Muscle of back (tissue), 11 donors: ENCODE results near the gene IFIT3. TPM values are rescaled to one million over a fixed set of nuclear protein-coding genes. Genes with fewer than 3 reads are reported as not detected.

Source experiments
- DNase-seq, 3 donors: peaks; one replicate each; pipeline versions ENCODE4 v3.0.0 to v3.0.0-alpha.2; 2013
- polyA plus RNA-seq, 10 donors: library from polyadenylated mRNA; unstranded; fragments of 120-200 nt; gene quantifications; one replicate each; pipeline ENCODE4 v1.2.1, GENCODE V29; 2013; ENCODE audit not compliant: insufficient read length in 10 of 10

IFIT3 gene
- polyA plus RNA-seq, 10 donors = 6.0 to 11.8 (median 8.7) TPM

- DNase-seq = peak in 1 of 3 donors; percentile 40
Measured at GRCh38 chr10:89355394-89355931, 27.7 kb downstream of the IFIT3 start.

- DNase-seq = no peak
Measured at GRCh38 chr10:89357096-89357495, 29.3 kb downstream of the IFIT3 start.

- no peak for DNase-seq
Measured at GRCh38 chr10:89357975-89358374, 30.2 kb downstream of the IFIT3 start.

- no peak for DNase-seq
Measured at GRCh38 chr10:89360157-89360556, 32.4 kb downstream of the IFIT3 start.

- DNase-seq = no peak
Measured at GRCh38 chr10:89362929-89363328, 35.1 kb downstream of the IFIT3 start.

- DNase-seq = no peak
Measured at GRCh38 chr10:89363729-89364442, 36.1 kb downstream of the IFIT3 start.

GRCh38 chr10:89364531-89364930 lies 36.7 kb downstream of the IFIT3 start:
- DNase-seq = no peak

GRCh38 chr10:89367529-89367928 lies 39.7 kb downstream of the IFIT3 start:
- peak in 1 of 3 donors; percentile 52 for DNase-seq

- no peak for DNase-seq
Measured at GRCh38 chr10:89368129-89368528, 40.3 kb downstream of the IFIT3 start.

- DNase-seq = peak in 1 of 3 donors; percentile 81
Measured at GRCh38 chr10:89369156-89370105, 41.6 kb downstream of the IFIT3 start.

GRCh38 chr10:89371079-89371478 lies 43.3 kb downstream of the IFIT3 start:
- no peak for DNase-seq

GRCh38 chr10:89371987-89372386 lies 44.2 kb downstream of the IFIT3 start:
- no peak for DNase-seq

GRCh38 chr10:89373916-89374711 lies 46.3 kb downstream of the IFIT3 start:
- peak; percentile 85 to 93 (median 89) for DNase-seq

GRCh38 chr10:89374713-89375141 lies 46.9 kb downstream of the IFIT3 start:
- no peak for DNase-seq

GRCh38 chr10:89377705-89378637 lies 50.2 kb downstream of the IFIT3 start, which contains the start of gene IFIT1B:
Gene IFIT1B (plus strand): TSS chr10:89378056. CDS start chr10:89378136, 80 bp downstream.
- DNase-seq = no peak

- no peak for DNase-seq
Measured at GRCh38 chr10:89379103-89379502, 51.3 kb downstream of the IFIT3 start.

GRCh38 chr10:89382757-89383156 lies 55.0 kb downstream of the IFIT3 start:
- DNase-seq = no peak

- peak in 2 of 3 donors; percentile 27 to 34 for DNase-seq
Measured at GRCh38 chr10:89384474-89385340, 56.9 kb downstream of the IFIT3 start.

- peak; percentile 51 to 73 (median 51) for DNase-seq
Measured at GRCh38 chr10:89388806-89389205, 61.0 kb downstream of the IFIT3 start.
